NT2/D1 (cell line): Measurements from ENCODE around the gene ZFPL1.

Experiments
- SUZ12 ChIP-seq: IDR thresholded peaks from 2 replicates; pipeline ENCODE4 v1.6.1; 2011; ENCODE audit not compliant: insufficient read length, insufficient read depth; ENCODE audit errors: extremely low read depth
- YY1 ChIP-seq: IDR thresholded peaks from 2 replicates; pipeline ENCODE4 v1.6.1; 2011; ENCODE audit not compliant: insufficient read length, insufficient read depth
- ZNF274 ChIP-seq: IDR thresholded peaks from 2 replicates; pipeline ENCODE4 v1.6.1; 2011; ENCODE audit warnings: mild to moderate bottlenecking, low read depth, low read length

GRCh38 chr11:65136515-65137096, 52.6 kb downstream of the ZFPL1 start:
- TF ChIP-seq ZNF274 (no peak), YY1 (no peak), SUZ12 (no peak)
